GM12801 (cell line): ENCODE results near the gene MRGPRD.

Source experiments
- TF ChIP-seq, protein P1 (sequence below): IDR thresholded peaks from one replicate; pipeline ENCODE4 v1.5.1; 2011; ENCODE audit warnings: control low read depth; ENCODE audit not compliant: insufficient read length; ENCODE audit errors: extremely low read depth

MRGPRD gene

DNA sequence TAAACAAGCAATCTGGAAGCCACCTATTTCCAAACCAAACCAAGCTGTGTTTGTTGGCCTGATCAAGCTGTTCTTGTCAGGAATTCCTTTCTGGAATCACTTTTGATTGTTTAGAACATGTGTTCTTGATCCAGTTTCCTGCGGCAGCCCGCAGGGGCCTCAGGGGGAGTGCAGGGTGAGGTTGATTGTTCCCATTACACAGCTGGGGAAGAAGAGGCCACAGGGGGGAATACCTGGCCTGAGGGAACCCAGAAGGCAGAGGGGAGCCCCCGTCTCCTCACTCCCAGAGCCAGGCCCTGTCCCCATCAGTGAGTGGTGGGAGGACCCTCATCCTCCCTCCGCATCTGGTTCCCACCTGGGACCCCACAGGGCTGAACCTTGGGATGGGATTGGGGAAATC lies 4.2 kb downstream of the MRGPRD start:
- TF ChIP-seq, protein P1, sequence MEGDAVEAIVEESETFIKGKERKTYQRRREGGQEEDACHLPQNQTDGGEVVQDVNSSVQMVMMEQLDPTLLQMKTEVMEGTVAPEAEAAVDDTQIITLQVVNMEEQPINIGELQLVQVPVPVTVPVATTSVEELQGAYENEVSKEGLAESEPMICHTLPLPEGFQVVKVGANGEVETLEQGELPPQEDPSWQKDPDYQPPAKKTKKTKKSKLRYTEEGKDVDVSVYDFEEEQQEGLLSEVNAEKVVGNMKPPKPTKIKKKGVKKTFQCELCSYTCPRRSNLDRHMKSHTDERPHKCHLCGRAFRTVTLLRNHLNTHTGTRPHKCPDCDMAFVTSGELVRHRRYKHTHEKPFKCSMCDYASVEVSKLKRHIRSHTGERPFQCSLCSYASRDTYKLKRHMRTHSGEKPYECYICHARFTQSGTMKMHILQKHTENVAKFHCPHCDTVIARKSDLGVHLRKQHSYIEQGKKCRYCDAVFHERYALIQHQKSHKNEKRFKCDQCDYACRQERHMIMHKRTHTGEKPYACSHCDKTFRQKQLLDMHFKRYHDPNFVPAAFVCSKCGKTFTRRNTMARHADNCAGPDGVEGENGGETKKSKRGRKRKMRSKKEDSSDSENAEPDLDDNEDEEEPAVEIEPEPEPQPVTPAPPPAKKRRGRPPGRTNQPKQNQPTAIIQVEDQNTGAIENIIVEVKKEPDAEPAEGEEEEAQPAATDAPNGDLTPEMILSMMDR: no peak

DNA sequence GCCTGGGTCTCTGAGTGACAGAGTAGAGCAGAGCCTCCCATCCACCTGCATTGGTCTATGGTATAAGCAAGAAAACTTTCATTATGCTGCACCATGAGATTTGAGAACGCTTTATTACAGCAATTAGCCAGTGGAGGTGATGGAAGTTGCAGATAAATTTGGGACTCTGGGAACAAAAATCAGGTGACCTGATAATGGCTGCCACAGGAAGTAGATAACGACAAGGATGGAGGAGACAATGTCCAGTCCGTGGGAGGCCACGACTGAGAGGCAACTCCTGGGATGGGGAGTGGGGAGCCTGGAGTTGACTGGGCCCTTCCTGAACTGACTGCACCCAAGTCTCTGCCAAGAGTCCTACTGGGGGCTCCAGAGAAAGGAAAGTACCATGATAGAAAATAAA lies 4.7 kb downstream of the MRGPRD start:
- TF ChIP-seq, protein P1: no peak

DNA sequence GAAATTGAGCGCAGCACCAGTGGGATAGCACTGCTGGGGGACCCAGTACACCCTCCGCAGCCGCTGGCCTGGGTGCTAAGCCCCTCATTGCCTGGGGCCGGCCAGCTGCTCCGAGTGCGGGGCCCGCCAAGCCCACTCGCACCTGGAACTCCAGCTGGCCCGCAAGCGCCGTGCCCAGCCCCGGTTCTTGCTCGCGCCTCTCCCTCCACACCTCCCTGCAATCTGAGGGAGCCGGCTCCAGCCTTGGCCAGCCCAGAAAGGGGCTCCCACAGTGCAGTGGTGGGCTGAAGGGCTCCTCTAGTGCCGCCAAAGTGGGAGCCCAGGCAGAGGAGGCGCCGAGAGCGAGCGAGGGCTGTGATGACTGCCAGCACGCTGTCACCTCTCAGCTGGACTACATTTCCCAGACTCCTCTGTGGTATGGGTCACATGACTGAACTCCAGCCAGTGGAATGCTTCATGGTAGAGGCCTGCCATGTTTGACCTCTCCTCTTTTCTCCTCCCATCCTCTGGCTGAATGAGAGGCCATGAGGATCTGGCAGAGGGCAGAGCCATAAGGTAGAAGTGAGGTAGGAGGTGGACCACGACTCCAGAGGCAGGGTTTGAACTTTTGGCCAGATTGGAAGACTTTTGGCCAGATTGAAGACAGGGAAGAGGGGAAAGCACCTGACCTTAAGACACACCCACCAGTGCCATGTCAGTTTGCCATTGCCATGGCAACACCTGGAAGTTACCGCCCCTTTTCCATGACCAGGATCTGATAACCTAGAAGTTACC lies 6.2 kb downstream of the MRGPRD start:
- TF ChIP-seq, protein P1: no peak

DNA sequence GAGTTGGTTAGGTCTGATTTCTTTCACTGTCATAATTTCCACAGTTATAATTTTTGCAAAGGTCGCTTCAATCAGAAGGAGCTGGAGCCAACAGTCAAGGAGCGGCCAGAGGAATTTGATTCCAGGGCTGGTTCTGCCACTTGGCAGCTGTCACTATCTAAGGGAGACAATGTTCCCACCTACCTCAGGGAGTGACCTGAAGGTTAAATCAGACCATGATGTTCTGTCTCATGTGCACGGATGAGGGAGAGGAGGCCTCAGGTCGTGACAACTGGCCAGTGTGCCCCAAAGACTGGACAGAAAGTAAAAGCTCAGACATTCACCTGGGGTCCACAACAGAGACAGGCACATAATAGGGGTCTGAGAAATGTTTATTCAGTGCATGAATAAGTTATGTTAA lies 7.6 kb downstream of the MRGPRD start:
- TF ChIP-seq, protein P1: no peak

DNA sequence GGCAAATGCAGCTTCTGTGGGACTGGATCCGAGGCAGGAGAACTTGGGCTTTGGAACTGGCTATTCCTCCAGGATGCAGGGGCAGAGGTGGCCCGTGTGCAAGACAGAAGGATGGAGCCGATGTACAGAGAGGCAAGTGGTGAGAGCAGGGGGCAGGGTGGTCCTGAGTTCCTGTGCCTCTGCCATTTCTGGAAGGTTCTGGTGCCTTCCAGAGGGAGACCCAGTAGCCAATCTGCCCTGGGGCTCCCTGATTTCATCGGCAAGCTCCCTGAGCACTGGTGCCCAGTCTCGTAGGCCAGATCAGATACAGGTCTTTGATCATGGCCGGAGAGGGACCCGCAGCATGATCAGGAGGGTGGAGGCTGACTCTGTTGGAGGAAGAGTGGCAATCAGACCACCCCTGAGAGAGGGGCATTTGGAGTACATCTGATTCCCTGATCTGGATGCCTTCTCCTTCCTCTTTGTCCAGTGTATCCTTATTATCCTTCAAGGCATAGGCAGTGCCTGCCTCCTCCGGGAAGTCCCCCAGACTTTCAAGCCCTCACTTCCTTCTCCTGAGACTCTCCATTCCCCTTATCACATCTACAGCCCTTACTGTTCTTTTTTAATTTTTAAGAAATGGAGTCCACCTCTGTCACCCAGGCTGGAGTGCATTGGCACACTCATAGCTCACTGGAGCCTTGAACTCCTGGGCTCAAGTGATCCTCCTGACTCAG lies 9.7 kb downstream of the MRGPRD start:
- TF ChIP-seq, protein P1: no peak

DNA sequence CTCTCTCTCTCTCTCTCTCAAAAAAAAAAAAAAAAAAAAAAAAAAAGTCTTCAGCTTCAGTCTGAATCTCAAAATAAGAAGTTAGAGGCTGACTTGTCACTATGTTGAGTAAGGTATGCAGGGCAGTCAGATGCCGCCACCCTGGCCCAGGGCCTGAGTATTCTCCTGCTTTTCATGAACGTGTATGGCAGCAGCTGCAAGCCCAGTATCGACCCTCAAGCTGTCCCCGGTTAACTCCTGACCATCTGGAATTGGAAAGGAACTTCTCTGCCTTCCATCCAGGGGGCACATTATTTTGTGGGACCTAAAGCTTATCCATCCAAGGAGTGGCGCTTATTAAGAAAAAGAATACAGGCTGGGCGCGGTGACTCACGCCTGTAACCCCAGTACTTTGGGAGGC lies 11.4 kb downstream of the MRGPRD start:
- TF ChIP-seq, protein P1: no peak

DNA sequence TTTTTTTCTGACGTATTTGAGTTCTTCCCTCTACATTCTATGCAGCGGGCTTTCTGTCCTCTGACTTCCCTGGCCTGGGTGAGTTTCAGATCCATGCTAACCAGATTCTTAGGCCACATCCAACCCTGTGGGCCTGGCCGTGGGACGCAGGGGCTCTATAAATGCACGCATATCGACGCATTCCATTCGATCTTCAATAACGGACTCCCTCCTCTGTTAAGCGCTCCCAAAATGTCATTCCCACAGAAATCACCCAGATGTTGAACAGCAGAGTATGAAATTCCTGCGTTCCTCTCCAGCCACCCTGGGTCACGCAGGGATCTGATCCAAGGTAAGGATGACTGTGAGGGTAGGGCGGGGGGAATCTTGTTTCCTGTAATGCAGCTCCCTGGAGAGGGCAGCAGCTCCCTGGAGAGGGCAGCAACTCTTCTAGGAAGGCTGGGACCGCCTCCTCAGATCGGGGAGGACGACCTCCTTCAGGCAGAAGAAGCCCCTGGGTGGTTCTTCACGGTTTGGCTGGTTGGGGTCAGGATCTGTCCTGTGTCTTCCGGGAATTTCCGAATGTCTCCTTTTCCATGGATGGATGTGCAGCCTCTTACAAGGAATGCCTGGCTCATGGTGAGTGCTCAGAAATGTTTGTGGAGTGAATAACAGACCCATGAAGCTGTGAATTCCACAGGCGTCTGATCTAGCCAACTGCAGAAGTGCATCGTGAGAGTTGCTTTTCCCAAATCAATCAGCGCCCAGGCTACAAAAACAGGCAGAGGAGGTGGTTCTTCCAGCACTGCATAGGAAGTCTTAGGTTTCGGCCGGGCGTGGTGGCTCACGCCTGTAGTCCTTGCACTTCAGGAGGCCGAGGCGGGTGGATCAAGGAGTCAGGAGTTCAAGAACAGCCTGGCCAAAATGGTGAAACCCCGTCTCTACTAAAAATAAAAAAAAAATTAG lies 12.2 kb downstream of the MRGPRD start:
- TF ChIP-seq, protein P1: no peak
